K562 (cell line): ENCODE data around the gene MEIS2. TPM values are rescaled to one million over a fixed set of nuclear protein-coding genes. Genes with fewer than 3 reads are reported as not detected.

Source experiments
- ATAC-seq: fragments of 200-7000 bp; cut with Tn5 transposase; 3 replicates; pipeline ENCODE4 v1.9.1; 2020; ENCODE audit warnings: moderate library complexity
- BruUV-seq: library from RNA; stranded (reverse); fragments of 400-500 nt; replicated peaks from 2 replicates; lab custom pipeline; 2021; lab: Mats Ljungman, UMichigan
- CTCF ChIA-PET: fragments of 300-600 bp; formaldehyde crosslinking; extraction: SDS; loops from one replicate; lab custom pipeline; 2021; ENCODE audit warnings: low intra/inter-chr PET ratio; lab: Yijun Ruan, JAX
- POLR2A ChIA-PET: fragments of 300-600, 350-650 bp; sonication (Branson Sonifier 250); formaldehyde crosslinking; extraction: SDS; loops from one replicate; lab custom pipeline; 2021; ENCODE audit warnings: antibody characterized with exemption, inconsistent platforms; lab: Yijun Ruan, JAX
- DNase-seq, 4 experiments: peaks; one replicate each; pipeline versions ENCODE4 v3.0.0 to v3.0.0-alpha.2; 2011 to 2018; ENCODE audit warnings: low spot score in 3 of 4, mixed read lengths in 3 of 4; ENCODE audit errors: extremely low read depth in 1 of 4
- FAIRE-seq: peaks from 2 replicates; lab custom pipeline; 2011; peaks lifted over from hg19 to GRCh38; lab: Jason Lieb, UNC
- H2AFZ ChIP-seq: 2 replicates; pipeline ENCODE4 v1.6.0; 2011; ENCODE audit warnings: low read depth, low read length, control low read depth, inconsistent platforms
- H3K27ac ChIP-seq: fragments of 200-600 bp; 3 replicates; pipeline ENCODE4 v1.8.0; 2011; ENCODE audit warnings: low read depth, mild to moderate bottlenecking, control low read depth, inconsistent platforms, low read length, moderate library complexity, mixed read lengths; ENCODE audit errors: extremely low read depth
- H3K27me3 ChIP-seq, 2 experiments: fragments of 300-600 bp in 1 of 2; 2 replicates in 1 of 2; 3 replicates in 1 of 2; pipeline versions ENCODE4 v1.6.0 to v1.8.0; 2011; ENCODE audit warnings: inconsistent platforms in 2 of 2, low read length in 2 of 2, mild to moderate bottlenecking in 1 of 2, mixed read lengths in 1 of 2, moderate library complexity in 1 of 2; ENCODE audit not compliant: control insufficient read depth in 2 of 2, insufficient read depth in 2 of 2
- H3K36me3 ChIP-seq: fragments of 300-600 bp; 3 replicates; pipeline ENCODE4 v1.8.0; 2011; ENCODE audit warnings: mild to moderate bottlenecking, low read length, inconsistent platforms; ENCODE audit not compliant: control insufficient read depth, insufficient read depth
- H3K4me1 ChIP-seq, 2 experiments: fragments of 200-600 bp in 1 of 2; replicated peaks in 1 of 2; 2 replicates in 1 of 2; 3 replicates in 1 of 2; pipeline versions ENCODE4 v1.5.1 to v1.8.0; 2011; ENCODE audit warnings: inconsistent platforms in 2 of 2, low read length in 2 of 2, mild to moderate bottlenecking in 1 of 2, mixed read lengths in 1 of 2, moderate library complexity in 1 of 2; ENCODE audit not compliant: control insufficient read depth in 2 of 2, insufficient read depth in 2 of 2
- H3K4me2 ChIP-seq: 2 replicates; pipeline ENCODE4 v1.6.1; 2011; ENCODE audit warnings: low read length, control low read depth, inconsistent platforms, mixed read lengths; ENCODE audit not compliant: insufficient read depth
- H3K4me3 ChIP-seq: fragments of 200-600 bp; sonication (generic), shearing (Covaris generic); 2 replicates; pipeline ENCODE4 v1.5.1; 2016; ENCODE audit warnings: control low read depth, inconsistent platforms
- H3K79me2 ChIP-seq: fragments of 200-600 bp; 3 replicates; pipeline ENCODE4 v1.8.0; 2011; ENCODE audit warnings: low read length, inconsistent platforms; ENCODE audit not compliant: control insufficient read depth, insufficient read depth
- H3K9ac ChIP-seq, 2 experiments: 2 replicates each; pipeline versions ENCODE4 v1.6.0 to v1.6.1; 2011; ENCODE audit warnings: low read depth in 2 of 2, low read length in 2 of 2, control low read depth in 1 of 2, inconsistent platforms in 1 of 2, mild to moderate bottlenecking in 1 of 2, mixed read lengths in 1 of 2; ENCODE audit not compliant: insufficient read depth in 1 of 2
- H3K9me1 ChIP-seq: one replicate; pipeline ENCODE4 v1.6.0; 2011; ENCODE audit warnings: inconsistent platforms, mild to moderate bottlenecking, low read length, moderate library complexity; ENCODE audit not compliant: control insufficient read depth, insufficient read depth
- H3K9me3 ChIP-seq: replicated peaks from 2 replicates; pipeline ENCODE4 v1.5.1; 2011; ENCODE audit warnings: low read depth, low read length, inconsistent platforms; ENCODE audit not compliant: control insufficient read depth, insufficient read depth
- H4K20me1 ChIP-seq: replicated peaks from 2 replicates; pipeline ENCODE4 v1.6.1; 2011; ENCODE audit warnings: low read length, inconsistent platforms, mixed read lengths; ENCODE audit not compliant: control insufficient read depth, insufficient read depth
- HOXB6 ChIP-seq: fragments of 250-450 bp; sonication (Bioruptor Pico); IDR thresholded peaks from 2 replicates; pipeline ENCODE4 v1.5.1; 2022; ENCODE audit warnings: mild to moderate bottlenecking, borderline replicate concordance
- RBM17 ChIP-seq: fragments of 200-400 bp; formaldehyde crosslinking; IDR thresholded peaks from 2 replicates; pipeline ENCODE4 v1.6.1; 2017; ENCODE audit warnings: low read depth, mild to moderate bottlenecking, low read length, borderline replicate concordance
- RUNX1 ChIP-seq: sonication (generic); IDR thresholded peaks from 2 replicates; pipeline ENCODE4 v1.6.1; 2016; ENCODE audit warnings: antibody characterized with exemption, low read depth
- ZNF239 ChIP-seq: fragments of 250-450 bp; sonication (Bioruptor Pico); IDR thresholded peaks from 2 replicates; pipeline ENCODE4 v1.4.0; 2020; ENCODE audit warnings: mild to moderate bottlenecking
- ZNF3 ChIP-seq: fragments of 250-450 bp; sonication (Bioruptor Pico); IDR thresholded peaks from 2 replicates; pipeline ENCODE4 v1.5.0; 2021; ENCODE audit warnings: mild to moderate bottlenecking, moderate library complexity
- ZNF398 ChIP-seq: fragments of 250-450 bp; sonication (Bioruptor Pico); IDR thresholded peaks from 2 replicates; pipeline ENCODE4 v1.8.0; 2021; ENCODE audit warnings: moderate library complexity, mild to moderate bottlenecking, inconsistent platforms
- WGBS: fragments of 100-300 bp; shearing (Covaris generic); methylation state at CpG from one replicate; pipeline ENCODE4 v1.1.6; 2016; ENCODE audit warnings: low coverage, mixed read lengths; ENCODE audit not compliant: insufficient coverage; ENCODE audit errors: missing lambda C conversion rate; 5-methylcytosine and 5-hydroxymethylcytosine counted together
- in situ Hi-C: fragments of 300-500 bp; cut with MboI; formaldehyde crosslinking; loops from 4 replicates; pipeline ENCODE4 v1.15.0; 2018; ENCODE audit warnings: inconsistent platforms, mixed read lengths
- intact Hi-C: fragments of 100-400 bp; cut with micrococcal nuclease; formaldehyde crosslinking; loops from 2 replicates; pipeline ENCODE4 v1.14.2; 2022
- polyA plus RNA-seq, 8 experiments: library from polyadenylated mRNA; depleted of rRNA in 4 of 8; stranded (reverse) in 5 of 8; unstranded in 3 of 8; fragments of >200 nt; fragmentation: Nextera tagmentation in 2 of 8; fragmentation: Illumina TruSeq in 1 of 8; extraction: Ambion mirVana in 2 of 8; extraction: Trizol in 1 of 8; gene quantifications; 2 replicates each; pipeline versions ENCODE4 v1.2.1 to v1.2.3, GENCODE V29; 2011 to 2014; ENCODE audit warnings: inconsistent platforms in 1 of 8, missing spikeins in 1 of 8
- total RNA-seq, 7 experiments: library from RNA; depleted of rRNA in 6 of 7; stranded (reverse); fragments of >200 nt in 6 of 7; fragmentation: Illumina TruSeq in 2 of 7; extraction: Trizol in 2 of 7; gene quantifications; 2 replicates each; pipeline versions ENCODE4 v1.2.1 to v1.2.3, GENCODE V29; 2011 to 2021; ENCODE audit warnings: low replicate concordance in 1 of 7

The MEIS2 gene
- total and polyA plus RNA-seq, 9 of the 15 experiments (the other 6 are each of a cell fraction or from before 2014, with no cell fraction given) = 7.5 to 64.2 (median 22.3) TPM

DNA sequence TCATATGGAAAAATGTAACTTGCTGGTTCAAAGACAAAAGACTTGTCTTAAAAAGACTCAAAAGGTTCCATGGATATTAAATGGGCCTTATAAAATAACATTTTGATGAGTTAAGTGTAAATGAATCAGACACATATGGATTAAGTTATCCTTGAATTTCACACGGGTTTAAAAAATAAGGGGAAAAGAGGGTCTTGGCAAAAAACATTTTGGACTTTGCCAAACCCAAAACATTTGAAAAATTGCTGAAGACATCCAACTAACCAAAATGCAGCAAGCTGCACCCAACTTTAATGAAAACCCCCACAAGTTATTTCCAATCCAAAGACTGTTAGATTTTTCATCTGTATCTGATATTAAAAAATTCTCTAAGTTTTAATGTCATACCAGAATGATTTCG is 200.7 kb downstream of the MEIS2 start:
- Histone ChIP-seq H3K4me2 (no peak overlapping the region), H3K9me1 (no peaks in the 10 kb centered on the region), H3K9ac (no peak overlapping the region), H2AFZ (no peak overlapping the region), H3K4me3 (no peak overlapping the region), H3K79me2 (no peaks in the 10 kb centered on the region), H3K36me3 (peaks cover 18% of the 10 kb centered on the region; the same call in 1 of the 3 replicates), H4K20me1 (no peaks in the 10 kb centered on the region)
- intact Hi-C loops = no loop called here
- 60% methylated on average over 2 of the region's 2 CpGs for WGBS
- BruUV-seq = no TSS peak
- no peak for FAIRE-seq
- CTCF ChIA-PET = no interaction called here
- no peak for TF ChIP-seq ZNF239
- TF ChIP-seq RUNX1 = no peak
- no peak for TF ChIP-seq ZNF3
- no peak for TF ChIP-seq RBM17
- no peak for TF ChIP-seq HOXB6
- TF ChIP-seq ZNF398 (CRISPR knock-in tag) = no peak
- TF ChIP-seq, all 486 proteins: peak for 0
- DNase-seq (no peak), ATAC-seq (no peak)
- in situ Hi-C loops = loop anchor here (25.0 kb wide), 1 partner anchor 988 kb away; no protein-coding TSS in a partner anchor
- H3K27ac ChIP-seq = no peak overlapping the region
- peaks cover 9 to 14% of the 10 kb centered on the region in 2 experiments; a peak in 4 of 5 replicates for H3K4me1 ChIP-seq
- H3K27me3 ChIP-seq = no peaks in the 10 kb centered on the region
- H3K9me3 ChIP-seq = no peaks in the 10 kb centered on the region
- POLR2A ChIA-PET = no interaction called here
